H9 (cell line): ENCODE results near the gene LRP3. TPM values are rescaled to one million over a fixed set of nuclear protein-coding genes. Genes with fewer than 3 reads are reported as not detected.
A peak's percentile ranks its signal among the peaks of the same experiment; 100 is the strongest.

Experiments
- DNase-seq: peaks from one replicate; pipeline ENCODE4 v3.0.0-alpha.2; 2017
- H2AFZ ChIP-seq: one replicate; pipeline ENCODE4 v1.6.1; 2013; ENCODE audit warnings: mild to moderate bottlenecking, low read length, control low read depth, moderate library complexity
- H2AK5ac ChIP-seq: 2 replicates; pipeline ENCODE4 v1.6.1; 2013; ENCODE audit warnings: low read length, control low read depth, mixed read lengths; ENCODE audit not compliant: insufficient read length
- H2BK120ac ChIP-seq: one replicate; pipeline ENCODE4 v1.6.1; 2013; ENCODE audit warnings: low read depth, mild to moderate bottlenecking, low read length, control low read depth, inconsistent platforms; ENCODE audit not compliant: poor library complexity, severe bottlenecking
- H2BK12ac ChIP-seq: 2 replicates; pipeline ENCODE4 v1.6.1; 2013; ENCODE audit warnings: low read length, control low read depth, mixed read lengths, low read depth; ENCODE audit not compliant: insufficient read length
- H2BK15ac ChIP-seq: 2 replicates; pipeline ENCODE4 v1.6.1; 2013; ENCODE audit warnings: low read depth, low read length, control low read depth
- H2BK20ac ChIP-seq: one replicate; pipeline ENCODE4 v1.6.1; 2013; ENCODE audit warnings: low read depth, mild to moderate bottlenecking, low read length, control low read depth, inconsistent platforms; ENCODE audit not compliant: poor library complexity, severe bottlenecking
- H2BK5ac ChIP-seq: 2 replicates; pipeline ENCODE4 v1.6.1; 2013; ENCODE audit warnings: low read length, control low read depth, mixed read lengths; ENCODE audit not compliant: insufficient read length
- H3K14ac ChIP-seq: 2 replicates; pipeline ENCODE4 v1.6.1; 2013; ENCODE audit warnings: low read length, control low read depth; ENCODE audit not compliant: insufficient read depth
- H3K18ac ChIP-seq: 2 replicates; pipeline ENCODE4 v1.6.1; 2013; ENCODE audit warnings: low read depth, mild to moderate bottlenecking, mixed read lengths, low read length, control low read depth; ENCODE audit not compliant: insufficient read length
- H3K23ac ChIP-seq: 2 replicates; pipeline ENCODE4 v1.6.1; 2013; ENCODE audit warnings: low read length, control low read depth, mixed read lengths, low read depth; ENCODE audit not compliant: insufficient read length
- H3K23me2 ChIP-seq: 2 replicates; pipeline ENCODE4 v1.6.1; 2013; ENCODE audit warnings: low read depth, mild to moderate bottlenecking, mixed read lengths, low read length, control low read depth; ENCODE audit not compliant: insufficient read length, poor library complexity, severe bottlenecking
- H3K27ac ChIP-seq: 2 replicates; pipeline ENCODE4 v1.5.1; 2013; ENCODE audit warnings: low read length, control low read depth, mixed read lengths, low read depth; ENCODE audit not compliant: insufficient read length
- H3K27me3 ChIP-seq: 2 replicates; pipeline ENCODE4 v1.6.1; 2013; ENCODE audit warnings: low read length, control low read depth, inconsistent platforms; ENCODE audit not compliant: insufficient read depth
- H3K4ac ChIP-seq: 2 replicates; pipeline ENCODE4 v1.6.1; 2013; ENCODE audit warnings: low read depth, mild to moderate bottlenecking, control low read depth, inconsistent platforms, low read length, moderate library complexity
- H3K4me1 ChIP-seq: 2 replicates; pipeline ENCODE4 v1.6.1; 2013; ENCODE audit warnings: low read length, control low read depth, inconsistent platforms; ENCODE audit not compliant: insufficient read depth
- H3K4me2 ChIP-seq: 2 replicates; pipeline ENCODE4 v1.6.1; 2013; ENCODE audit warnings: low read length, control low read depth, mixed read lengths; ENCODE audit not compliant: insufficient read length, insufficient read depth
- H3K56ac ChIP-seq: 2 replicates; pipeline ENCODE4 v1.6.1; 2013; ENCODE audit warnings: low read depth, mild to moderate bottlenecking, mixed read lengths, low read length, control low read depth; ENCODE audit not compliant: insufficient read length
- H3K79me1 ChIP-seq: 2 replicates; pipeline ENCODE4 v1.6.1; 2013; ENCODE audit warnings: low read depth, mild to moderate bottlenecking, moderate library complexity, low read length, control low read depth, inconsistent platforms; ENCODE audit not compliant: insufficient read depth, poor library complexity, severe bottlenecking
- H3K79me2 ChIP-seq: 2 replicates; pipeline ENCODE4 v1.6.1; 2013; ENCODE audit warnings: low read length, control low read depth, inconsistent platforms; ENCODE audit not compliant: insufficient read depth
- H3K9ac ChIP-seq: 2 replicates; pipeline ENCODE4 v1.6.1; 2013; ENCODE audit warnings: low read length, control low read depth, mixed read lengths; ENCODE audit not compliant: insufficient read length; ENCODE audit errors: extremely low read depth
- H3K9me3 ChIP-seq: one replicate; pipeline ENCODE4 v1.6.1; 2013; ENCODE audit warnings: low read depth, low read length, inconsistent platforms; ENCODE audit not compliant: control insufficient read depth
- H3T11ph ChIP-seq: one replicate; pipeline ENCODE4 v1.6.1; 2013; ENCODE audit warnings: mild to moderate bottlenecking, low read length, control low read depth, inconsistent platforms
- H4K20me1 ChIP-seq: one replicate; pipeline ENCODE4 v1.6.1; 2013; ENCODE audit not compliant: control insufficient read depth, insufficient read length, insufficient read depth
- H4K5ac ChIP-seq: 2 replicates; pipeline ENCODE4 v1.6.1; 2013; ENCODE audit warnings: low read depth, mild to moderate bottlenecking, mixed read lengths, low read length, control low read depth; ENCODE audit not compliant: insufficient read length
- H4K8ac ChIP-seq: replicated peaks from 2 replicates; pipeline ENCODE4 v1.6.1; 2013; ENCODE audit warnings: low read length, control low read depth, mixed read lengths, low read depth; ENCODE audit not compliant: insufficient read length
- H4K91ac ChIP-seq: 2 replicates; pipeline ENCODE4 v1.6.1; 2013; ENCODE audit warnings: low read depth, mild to moderate bottlenecking, moderate library complexity, mixed read lengths, low read length, control low read depth; ENCODE audit not compliant: insufficient read length
- H3K27ac Mint-ChIP-seq, 3 experiments: 2 replicates in 2 of 3; 3 replicates in 1 of 3; pipeline ENCODE4 v1.8.0; 2020 to 2021; ENCODE audit warnings: mixed read lengths in 3 of 3, mild to moderate bottlenecking in 1 of 3, moderate library complexity in 1 of 3
- H3K27me3 Mint-ChIP-seq: 2 replicates; pipeline ENCODE4 v1.8.0; 2021; ENCODE audit warnings: low read depth, mild to moderate bottlenecking, moderate library complexity, mixed read lengths
- H3K36me3 Mint-ChIP-seq, 3 experiments: 2 replicates in 2 of 3; 3 replicates in 1 of 3; pipeline ENCODE4 v1.8.0; 2020 to 2021; ENCODE audit warnings: low read depth in 3 of 3, mixed read lengths in 3 of 3; ENCODE audit not compliant: insufficient read depth in 1 of 3
- H3K4me1 Mint-ChIP-seq, 2 experiments: 2 replicates each; pipeline ENCODE4 v1.8.0; 2020; ENCODE audit warnings: mixed read lengths in 2 of 2
- H3K4me3 Mint-ChIP-seq, 2 experiments: 2 replicates in 1 of 2; 3 replicates in 1 of 2; pipeline ENCODE4 v1.8.0; 2020 to 2021; ENCODE audit warnings: mild to moderate bottlenecking in 2 of 2, mixed read lengths in 2 of 2, moderate library complexity in 1 of 2
- H3K9me3 Mint-ChIP-seq, 2 experiments: 2 replicates in 1 of 2; 3 replicates in 1 of 2; pipeline ENCODE4 v1.8.0; 2020; ENCODE audit warnings: mild to moderate bottlenecking in 2 of 2, mixed read lengths in 2 of 2, moderate library complexity in 1 of 2
- WGBS: extraction: QIAGEN DNeasy Blood & Tissue Kit; methylation state at CpG from one replicate; pipeline ENCODE4 v1.1.7; 2013; ENCODE audit warnings: missing lambda C conversion rate, low lambda C conversion rate, mixed read lengths; ENCODE audit not compliant: insufficient read length; ENCODE audit errors: extremely low coverage; 5-methylcytosine and 5-hydroxymethylcytosine counted together
- total RNA-seq: library from RNA; stranded (reverse); gene quantifications from 2 replicates; pipeline ENCODE4 v1.2.1, GENCODE V29; 2021
- TF ChIP-seq, protein P1 (sequence below): fragments of 200-600 bp; sonication (generic); conservative IDR thresholded peaks from 3 replicates; pipeline ENCODE4 v1.8.0; 2021; ENCODE audit warnings: antibody characterized with exemption, mild to moderate bottlenecking

LRP3 gene
- total RNA-seq, 1 experiment from 2014 or later, result 29.2 TPM

GRCh38 chr19:33235269-33235995 lies 41.3 kb downstream of the LRP3 start:
- no peaks in the 10 kb centered on the region for H3K36me3 Mint-ChIP-seq
- H3K4me1 Mint-ChIP-seq, result peaks cover 3 to 4% of the 10 kb centered on the region in 2 experiments; a peak in 1 of 4 replicates
- Histone ChIP-seq H3K9me3 (no peaks in the 10 kb centered on the region), H2BK5ac (no peak overlapping the region), H3K27me3 (no peaks in the 10 kb centered on the region), H4K5ac (no peak overlapping the region), H3T11ph (no peak overlapping the region), H3K9ac (no peak overlapping the region), H3K18ac (no peak overlapping the region), H2BK15ac (no peak overlapping the region), H2AK5ac (no peak overlapping the region), H3K4me2 (no peak overlapping the region), H3K14ac (no peak overlapping the region), H4K91ac (no peak overlapping the region), H3K23me2 (no peaks in the 10 kb centered on the region), H3K23ac (no peak overlapping the region), H3K79me2 (no peaks in the 10 kb centered on the region), H3K56ac (no peak overlapping the region), H4K8ac (no peak overlapping the region), H2AFZ (no peak overlapping the region), H3K79me1 (no peaks in the 10 kb centered on the region), H2BK120ac (no peak overlapping the region), H3K27ac (no peak overlapping the region), H3K4me1 (no peaks in the 10 kb centered on the region), H4K20me1 (no peaks in the 10 kb centered on the region), H3K4ac (no peak overlapping the region), H2BK12ac (no peak overlapping the region), H2BK20ac (no peak overlapping the region)
- no peak overlapping the region; a peak in 1 of 7 replicates for H3K27ac Mint-ChIP-seq
- H3K9me3 Mint-ChIP-seq, result peaks cover 0 to 2% of the 10 kb centered on the region in 2 experiments; a peak in 1 of 5 replicates
- peak; percentile 88 for DNase-seq
- H3K27me3 Mint-ChIP-seq, result peaks cover 15% of the 10 kb centered on the region
- TF ChIP-seq, protein P1, sequence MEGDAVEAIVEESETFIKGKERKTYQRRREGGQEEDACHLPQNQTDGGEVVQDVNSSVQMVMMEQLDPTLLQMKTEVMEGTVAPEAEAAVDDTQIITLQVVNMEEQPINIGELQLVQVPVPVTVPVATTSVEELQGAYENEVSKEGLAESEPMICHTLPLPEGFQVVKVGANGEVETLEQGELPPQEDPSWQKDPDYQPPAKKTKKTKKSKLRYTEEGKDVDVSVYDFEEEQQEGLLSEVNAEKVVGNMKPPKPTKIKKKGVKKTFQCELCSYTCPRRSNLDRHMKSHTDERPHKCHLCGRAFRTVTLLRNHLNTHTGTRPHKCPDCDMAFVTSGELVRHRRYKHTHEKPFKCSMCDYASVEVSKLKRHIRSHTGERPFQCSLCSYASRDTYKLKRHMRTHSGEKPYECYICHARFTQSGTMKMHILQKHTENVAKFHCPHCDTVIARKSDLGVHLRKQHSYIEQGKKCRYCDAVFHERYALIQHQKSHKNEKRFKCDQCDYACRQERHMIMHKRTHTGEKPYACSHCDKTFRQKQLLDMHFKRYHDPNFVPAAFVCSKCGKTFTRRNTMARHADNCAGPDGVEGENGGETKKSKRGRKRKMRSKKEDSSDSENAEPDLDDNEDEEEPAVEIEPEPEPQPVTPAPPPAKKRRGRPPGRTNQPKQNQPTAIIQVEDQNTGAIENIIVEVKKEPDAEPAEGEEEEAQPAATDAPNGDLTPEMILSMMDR, result peak; percentile 92
- H3K4me3 Mint-ChIP-seq, result peak overlapping the region in 1 of 2 experiments; percentile 10; a peak in 1 of 5 replicates
- WGBS, result no CpG with 5 or more reads among the region's 30 CpGs
